Keratinocyte (primary cell): Measurements from ENCODE around the gene CPEB1. TPM values are rescaled to one million over a fixed set of nuclear protein-coding genes. Genes with fewer than 3 reads are reported as not detected.

Source experiments
- DNase-seq: peaks from one replicate; pipeline ENCODE4 v3.0.0-alpha.2; 2011; ENCODE audit warnings: low read depth, missing footprints, low spot score
- FAIRE-seq: peaks from 2 replicates; lab custom pipeline; 2011; peaks lifted over from hg19 to GRCh38; lab: Jason Lieb, UNC
- H2AFZ ChIP-seq: 2 replicates; pipeline ENCODE4 v1.6.0; 2012; ENCODE audit warnings: low read length, control low read depth, inconsistent platforms; ENCODE audit not compliant: control insufficient read depth
- H3K27ac ChIP-seq: 2 replicates; pipeline ENCODE4 v1.5.1; 2011; ENCODE audit warnings: low read length; ENCODE audit not compliant: control insufficient read depth, insufficient read depth
- H3K27me3 ChIP-seq: 3 replicates; pipeline ENCODE4 v1.6.0; 2011; ENCODE audit warnings: low read length; ENCODE audit not compliant: control insufficient read depth, insufficient read depth; ENCODE audit errors: extremely low read depth
- H3K36me3 ChIP-seq, 2 experiments: 2 replicates in 1 of 2; 3 replicates in 1 of 2; pipeline ENCODE4 v1.5.1; 2011; ENCODE audit warnings: low read length in 2 of 2, mild to moderate bottlenecking in 1 of 2; ENCODE audit not compliant: control insufficient read depth in 2 of 2, insufficient read depth in 2 of 2; ENCODE audit errors: extremely low read depth in 1 of 2
- H3K4me1 ChIP-seq: 3 replicates; pipeline ENCODE4 v1.5.1; 2011; ENCODE audit warnings: low read length; ENCODE audit not compliant: control insufficient read depth, insufficient read depth; ENCODE audit errors: extremely low read depth
- H3K4me2 ChIP-seq: 3 replicates; pipeline ENCODE4 v1.6.0; 2011; ENCODE audit warnings: low read depth, low read length; ENCODE audit not compliant: control insufficient read depth, insufficient read depth; ENCODE audit errors: extremely low read depth
- H3K4me3 ChIP-seq, 3 experiments: fragments of 200-600 bp in 1 of 3; sonication (generic) in 1 of 3; 2 replicates in 2 of 3; 3 replicates in 1 of 3; pipeline ENCODE4 v1.5.1; 2011 to 2016; ENCODE audit warnings: low read length in 3 of 3, mild to moderate bottlenecking in 3 of 3, control low read depth in 2 of 3, inconsistent platforms in 1 of 3, low read depth in 1 of 3, mixed read lengths in 1 of 3, mixed run types in 1 of 3, moderate library complexity in 1 of 3; ENCODE audit not compliant: control insufficient read depth in 2 of 3, insufficient read depth in 2 of 3; ENCODE audit errors: extremely low read depth in 1 of 3
- H3K79me2 ChIP-seq: 2 replicates; pipeline ENCODE4 v1.6.0; 2012; ENCODE audit warnings: low read length; ENCODE audit not compliant: control insufficient read depth, insufficient read depth
- H3K9ac ChIP-seq: 3 replicates; pipeline ENCODE4 v1.6.0; 2011; ENCODE audit warnings: low read length; ENCODE audit not compliant: control insufficient read depth, insufficient read depth; ENCODE audit errors: extremely low read depth
- H3K9me1 ChIP-seq: 3 replicates; pipeline ENCODE4 v1.6.0; 2011; ENCODE audit warnings: low read length; ENCODE audit not compliant: control insufficient read depth, insufficient read depth; ENCODE audit errors: extremely low read depth
- H3K9me3 ChIP-seq: 2 replicates; pipeline ENCODE4 v1.5.1; 2012; ENCODE audit warnings: low read depth, low read length; ENCODE audit not compliant: control insufficient read depth
- H4K20me1 ChIP-seq: 3 replicates; pipeline ENCODE4 v1.6.0; 2011; ENCODE audit warnings: low read length; ENCODE audit not compliant: control insufficient read depth, insufficient read depth; ENCODE audit errors: extremely low read depth
- CTCF ChIP-seq, 3 experiments: IDR thresholded peaks in 1 of 3; conservative IDR thresholded peaks in 1 of 3; optimal IDR thresholded peaks in 1 of 3; 2 replicates in 2 of 3; 3 replicates in 1 of 3; pipeline versions ENCODE3 to v1.5.1; 2011; ENCODE audit warnings: low read length in 3 of 3, mild to moderate bottlenecking in 3 of 3, moderate library complexity in 2 of 3, control low read depth in 1 of 3, inconsistent platforms in 1 of 3; ENCODE audit not compliant: insufficient read depth in 2 of 3; ENCODE audit errors: extremely low read depth in 1 of 3
- EZH2 ChIP-seq: IDR thresholded peaks from one replicate; pipeline ENCODE4 v1.6.1; 2012; ENCODE audit warnings: inconsistent platforms, mild to moderate bottlenecking, low read length, moderate library complexity
- dilution Hi-C: fragments of 300-500 bp; cut with MboI; formaldehyde crosslinking; loops from one replicate; pipeline ENCODE4 v1.7.0; 2020; ENCODE audit warnings: low sequenced_read_pairs; ENCODE audit not compliant: extremely low pct_ligation_motif_present
- polyA plus RNA-seq, 5 experiments: library from polyadenylated mRNA; depleted of rRNA in 3 of 5; stranded (reverse) in 3 of 5; stranded (forward) in 1 of 5; unstranded in 1 of 5; fragments of >200 nt; gene quantifications; 1 replicate in 1 of 5; 2 replicates in 3 of 5; 3 replicates in 1 of 5; pipeline versions ENCODE4 v1.2.1 to v1.2.3, GENCODE V29; 2011 to 2012; ENCODE audit warnings: missing spikeins in 2 of 5, low read depth in 1 of 5, low replicate concordance in 1 of 5

Gene CPEB1
- polyA plus RNA-seq, 1 donor (not counting 4 experiments of a cell fraction or from before 2014, with no cell fraction given): 0.16 TPM

GRCh38 chr15:82537351-82537908 lies 109.7 kb downstream of the CPEB1 start:
- DNase-seq: no peak

GRCh38 chr15:82536409-82537350 lies 110.5 kb downstream of the CPEB1 start:
- H3K36me3 ChIP-seq: peaks cover 34 to 38% of the 10 kb centered on the region in 2 experiments
- H3K9ac ChIP-seq: no peak overlapping the region
- H3K79me2 ChIP-seq: peaks cover 41% of the 10 kb centered on the region
- H3K27ac ChIP-seq: no peak overlapping the region
- H3K4me2 ChIP-seq: no peak overlapping the region
- DNase-seq (no peak), FAIRE-seq (no peak)
- peaks cover 30% of the 10 kb centered on the region for H4K20me1 ChIP-seq
- TF ChIP-seq EZH2 (no peak), CTCF (optimal IDR thresholded peaks at IDR 0.05 in 1 of 3, IDR thresholded peaks at IDR 0.05 in 1 of 3, conservative IDR thresholded peaks at IDR 0.05 in 1 of 3; ENCODE audit: extremely low read depth in 1 of 3, insufficient read depth in 2 of 3, low read length in 3 of 3) (no peak)
- no peaks in the 10 kb centered on the region for H3K9me3 ChIP-seq
- H2AFZ ChIP-seq: no peak overlapping the region
- no peaks in the 10 kb centered on the region for H3K27me3 ChIP-seq
- dilution Hi-C loops: no loop called here
- no peak overlapping the region for H3K4me3 ChIP-seq
- H3K4me1 ChIP-seq: peaks cover 26% of the 10 kb centered on the region
- H3K9me1 ChIP-seq: no peaks in the 10 kb centered on the region

More at GRCh38 chr15:82537351-82537908, 109.7 kb downstream of the CPEB1 start:
- dilution Hi-C loops: no loop called here
- Histone ChIP-seq H3K27me3 (no peaks in the 10 kb centered on the region), H3K9me3 (no peaks in the 10 kb centered on the region), H3K36me3 (peaks cover 34 to 38% of the 10 kb centered on the region in 2 experiments), H3K4me3 (peak overlapping the region in 2 of 3 experiments; percentile 93 to 99), H4K20me1 (peaks cover 30% of the 10 kb centered on the region), H3K27ac (no peak overlapping the region), H3K79me2 (peaks cover 41% of the 10 kb centered on the region), H3K4me1 (peaks cover 26% of the 10 kb centered on the region), H3K9me1 (no peaks in the 10 kb centered on the region), H3K4me2 (peak overlapping the region; percentile 84), H2AFZ (no peak overlapping the region), H3K9ac (no peak overlapping the region)
- FAIRE-seq: no peak
- no peak for TF ChIP-seq EZH2
- TF ChIP-seq CTCF (optimal IDR thresholded peaks at IDR 0.05 in 1 of 3, IDR thresholded peaks at IDR 0.05 in 1 of 3, conservative IDR thresholded peaks at IDR 0.05 in 1 of 3; ENCODE audit: extremely low read depth in 1 of 3, insufficient read depth in 2 of 3, low read length in 3 of 3): no peak
